Airway epithelial cell (primary cell): ENCODE data around the gene TMEM221. TPM values are rescaled to one million over a fixed set of nuclear protein-coding genes. Genes with fewer than 3 reads are reported as not detected.

Experiments
- total RNA-seq: library from RNA; depleted of rRNA; stranded (reverse); fragments of >200 nt; gene quantifications from 2 replicates; pipeline ENCODE4 v1.2.3, GENCODE V29; 2015

Gene TMEM221
- 0.42 TPM in 1 of 2 replicates, not detected in the other for total RNA-seq

GRCh38 chr19:17448131-17448967 lies at the start of gene TMEM221:
TMEM221 (minus strand) TSS chr19:17448668; CDS start chr19:17448462, 206 bp downstream.

GRCh38 chr19:17470068-17470841 lies 21.8 kb upstream of the TMEM221 start, which contains the start of gene SLC27A1:
SLC27A1 (plus strand) TSS chr19:17470524; CDS start chr19:17470541, 17 bp downstream.

GRCh38 chr19:17460372-17461230 lies 12.1 kb upstream of the TMEM221 start, which contains the start of gene NXNL1:
NXNL1 (minus strand) TSS chr19:17460926; CDS start chr19:17460869, 57 bp downstream.

GRCh38 chr19:17419621-17420474 lies 28.6 kb downstream of the TMEM221 start, which contains the start of gene MVB12A:
MVB12A (plus strand) TSS chr19:17420047; CDS start chr19:17420136, 89 bp downstream.

GRCh38 chr19:17405250-17406045 lies 43.0 kb downstream of the TMEM221 start, which contains the start of gene BST2:
BST2 (minus strand) TSS chr19:17405630; CDS start chr19:17405575, 55 bp downstream.

GRCh38 chr19:17393914-17394313 lies 54.6 kb downstream of the TMEM221 start, which contains the start of gene CCDC194:
CCDC194 (minus strand) TSS chr19:17394196; CDS start chr19:17394158, 38 bp downstream.

Other genes with a start within 250 kb of the TMEM221 start
- gene USE1, start 233.3 kb downstream of the TMEM221 start, total RNA-seq = 13.2 and 13.3 TPM in 2 replicates
- 1.2 and 5.9 TPM in 2 replicates for gene OCEL1, start 222.4 kb downstream of the TMEM221 start, total RNA-seq
- gene NR2F6, start 202.7 kb downstream of the TMEM221 start, total RNA-seq = 121 TPM in 2 replicates
- not detected in 2 replicates for gene USHBP1, start 183.9 kb downstream of the TMEM221 start, total RNA-seq
- 69.9 and 76.7 TPM in 2 replicates for gene BABAM1, start 181.2 kb downstream of the TMEM221 start, total RNA-seq
- gene ANKLE1, start 166.8 kb downstream of the TMEM221 start, total RNA-seq = 0.85 and 2.2 TPM in 2 replicates
- 10.8 and 12.1 TPM in 2 replicates for gene ABHD8, start 145.2 kb downstream of the TMEM221 start, total RNA-seq
- 62.1 and 159 TPM in 2 replicates for gene MRPL34, start 142.8 kb downstream of the TMEM221 start, total RNA-seq
- 22.7 and 31.5 TPM in 2 replicates for gene DDA1, start 139.1 kb downstream of the TMEM221 start, total RNA-seq
- gene ANO8, start 113.8 kb downstream of the TMEM221 start, total RNA-seq = 6.9 TPM in 2 replicates
- gene GTPBP3, start 111.1 kb downstream of the TMEM221 start, total RNA-seq = 23.6 and 38.2 TPM in 2 replicates
- gene PLVAP, start 71.3 kb downstream of the TMEM221 start, total RNA-seq = not detected in 2 replicates
- not detected in 2 replicates for gene CCDC194, start 54.5 kb downstream of the TMEM221 start, total RNA-seq
- not detected in 2 replicates for gene BST2, start 43.0 kb downstream of the TMEM221 start, total RNA-seq
- 67.1 and 78.6 TPM in 2 replicates for gene MVB12A, start 28.6 kb downstream of the TMEM221 start, total RNA-seq
- gene NXNL1, start 12.3 kb upstream of the TMEM221 start, total RNA-seq = not detected in 2 replicates
- 10.2 and 11.1 TPM in 2 replicates for gene SLC27A1, start 21.9 kb upstream of the TMEM221 start, total RNA-seq
- 94.9 and 105 TPM in 2 replicates for gene PGLS, start 63.0 kb upstream of the TMEM221 start, total RNA-seq
- gene COLGALT1, start 107.0 kb upstream of the TMEM221 start, total RNA-seq = 81.9 and 97.9 TPM in 2 replicates
- gene UNC13A, start 239.7 kb upstream of the TMEM221 start, total RNA-seq = 0.14 and 0.19 TPM in 2 replicates